Sigmoid colon (tissue), 4 donors: ENCODE measurements around the gene TP53I11.

ENCODE experiments used
- EP300 ChIP-seq, 4 donors: sonication (generic); formaldehyde crosslinking; IDR thresholded peaks; one replicate each; pipeline ENCODE4 v1.6.1; 2017; ENCODE audit warnings: antibody characterized with exemption in 4 of 4
- POLR2AphosphoS5 ChIP-seq, 4 donors: sonication (generic); formaldehyde crosslinking; IDR thresholded peaks; one replicate each; pipeline ENCODE4 v1.6.1; 2017; ENCODE audit warnings: antibody characterized with exemption in 4 of 4
- TF ChIP-seq, protein P1 (sequence below), 4 experiments: fragments of 450-650 bp in 3 of 4; fragments of 200-600 bp in 1 of 4; IDR thresholded peaks; one replicate each; pipeline ENCODE4 v1.5.1; 2016 to 2019; ENCODE audit warnings: antibody characterized with exemption in 4 of 4, mild to moderate bottlenecking in 3 of 4, moderate library complexity in 2 of 4

DNA sequence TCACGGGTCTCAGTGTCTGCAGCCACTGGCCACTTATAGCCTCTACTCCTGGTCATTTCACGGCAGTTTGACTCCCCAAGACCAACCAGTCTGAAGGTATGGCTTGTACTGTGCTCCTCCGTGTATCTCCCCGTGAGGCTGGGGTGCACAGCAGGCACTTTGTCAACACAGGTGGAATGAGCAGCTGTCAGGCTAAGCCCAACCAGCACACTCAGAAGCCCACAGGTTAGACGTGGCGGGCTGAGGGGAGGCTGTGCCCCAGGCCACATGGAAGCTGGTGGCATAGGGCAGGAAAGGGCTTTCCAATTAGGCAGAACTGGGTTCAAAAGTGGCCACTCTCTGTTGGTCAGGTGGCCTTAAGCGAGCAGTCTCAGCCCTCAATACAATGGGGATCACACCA is 7.0 kb downstream of the TP53I11 start:
- TF ChIP-seq, protein P1, sequence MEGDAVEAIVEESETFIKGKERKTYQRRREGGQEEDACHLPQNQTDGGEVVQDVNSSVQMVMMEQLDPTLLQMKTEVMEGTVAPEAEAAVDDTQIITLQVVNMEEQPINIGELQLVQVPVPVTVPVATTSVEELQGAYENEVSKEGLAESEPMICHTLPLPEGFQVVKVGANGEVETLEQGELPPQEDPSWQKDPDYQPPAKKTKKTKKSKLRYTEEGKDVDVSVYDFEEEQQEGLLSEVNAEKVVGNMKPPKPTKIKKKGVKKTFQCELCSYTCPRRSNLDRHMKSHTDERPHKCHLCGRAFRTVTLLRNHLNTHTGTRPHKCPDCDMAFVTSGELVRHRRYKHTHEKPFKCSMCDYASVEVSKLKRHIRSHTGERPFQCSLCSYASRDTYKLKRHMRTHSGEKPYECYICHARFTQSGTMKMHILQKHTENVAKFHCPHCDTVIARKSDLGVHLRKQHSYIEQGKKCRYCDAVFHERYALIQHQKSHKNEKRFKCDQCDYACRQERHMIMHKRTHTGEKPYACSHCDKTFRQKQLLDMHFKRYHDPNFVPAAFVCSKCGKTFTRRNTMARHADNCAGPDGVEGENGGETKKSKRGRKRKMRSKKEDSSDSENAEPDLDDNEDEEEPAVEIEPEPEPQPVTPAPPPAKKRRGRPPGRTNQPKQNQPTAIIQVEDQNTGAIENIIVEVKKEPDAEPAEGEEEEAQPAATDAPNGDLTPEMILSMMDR (IDR thresholded peaks at IDR 0.05) = no peak
- no peak for TF ChIP-seq EP300 (IDR thresholded peaks at IDR 0.05)
- no peak for TF ChIP-seq POLR2AphosphoS5 (IDR thresholded peaks at IDR 0.05)
